ENCODE results near the gene SGMS1.

SGMS1 gene

DNA sequence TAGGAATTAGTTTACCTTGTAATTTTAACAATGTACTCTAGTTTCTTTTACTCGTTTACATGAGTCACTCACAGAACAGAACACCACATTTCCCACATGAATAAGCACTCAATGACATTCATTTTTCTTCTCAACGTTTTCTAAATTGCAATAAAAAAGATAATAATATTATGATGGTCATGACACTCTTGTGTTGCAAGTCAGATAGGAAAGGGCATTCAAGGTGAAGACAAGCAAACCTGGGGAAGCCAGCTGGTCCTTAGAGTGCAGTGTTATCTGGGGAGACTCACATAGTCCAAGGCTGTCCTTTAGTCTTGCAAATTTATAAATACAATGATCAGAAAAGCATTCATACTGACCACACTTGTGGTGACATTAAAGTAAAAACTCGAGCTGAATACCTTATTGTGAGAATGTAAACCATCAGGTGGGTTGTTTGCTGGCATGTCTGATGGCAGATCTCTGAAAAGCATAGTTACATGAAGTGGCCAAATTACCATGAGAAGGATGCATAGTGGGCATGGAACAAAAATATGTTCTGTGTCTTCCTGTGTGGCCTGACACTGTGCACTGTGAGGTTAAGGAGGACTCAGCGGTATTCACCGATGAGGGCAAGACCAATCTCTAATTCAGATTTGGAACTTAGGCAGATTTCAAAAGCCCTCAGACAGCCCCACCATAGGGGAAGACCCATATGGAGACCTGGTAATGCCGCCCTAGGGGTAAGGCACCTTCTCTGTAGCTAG, 213.5 kb downstream of the SGMS1 start:
- no peak overlapping the region for H4K8ac ChIP-seq (ENCODE audit: low read depth, low read length)

GRCh38 chr10:50407076-50407801, 216.5 kb downstream of the SGMS1 start:
- H2AFZ ChIP-seq (ENCODE audit: low read length) = no peak overlapping the region
- no peak overlapping the region for H2BK120ac ChIP-seq (ENCODE audit: low read depth, low read length)
- H3K27ac ChIP-seq (replicated peaks; ENCODE audit: low read length) = no peak overlapping the region
- H3K23ac ChIP-seq (ENCODE audit: low read depth, low read length, poor library complexity) = no peak overlapping the region
- H3K27me3 ChIP-seq (ENCODE audit: control insufficient read depth in 3 of 3, insufficient read depth in 3 of 3, low read depth in 1 of 3, low read length in 3 of 3) = no peaks in the 10 kb centered on the region
- no peak overlapping the region for H2BK15ac ChIP-seq (ENCODE audit: low read length)
- H3K36me3 ChIP-seq (replicated peaks in 1 of 2; ENCODE audit: control insufficient read depth in 2 of 2, insufficient read depth in 2 of 2, low read length in 2 of 2) = no peaks in the 10 kb centered on the region
- no peak overlapping the region for H2BK5ac ChIP-seq (ENCODE audit: low read length)
- no peak overlapping the region for H4K8ac ChIP-seq (ENCODE audit: low read depth, low read length)
- no CpG with 5 or more reads among the region's 7 CpGs for WGBS, 2 donors (ENCODE audit: extremely low coverage in 2 of 2, insufficient read length in 2 of 2, insufficient replicate concordance in 1 of 2)
- H3K9ac ChIP-seq (ENCODE audit: low read depth, low read length, poor library complexity) = no peak overlapping the region
- H3K79me1 ChIP-seq (ENCODE audit: low read depth, low read length) = no peaks in the 10 kb centered on the region
- H3K4ac ChIP-seq (ENCODE audit: low read length) = no peak overlapping the region
- no peak overlapping the region for H4K91ac ChIP-seq (ENCODE audit: low read depth, low read length, poor library complexity)
- no peak overlapping the region for H3K18ac ChIP-seq (ENCODE audit: low read length)
- H3K4me2 ChIP-seq (ENCODE audit: insufficient read depth, low read length, poor library complexity, severe bottlenecking) = no peak overlapping the region
- H2BK12ac ChIP-seq (ENCODE audit: low read length) = no peak overlapping the region
- peaks cover 0 to 4% of the 10 kb centered on the region in 2 donors for H3K9me3 ChIP-seq (replicated peaks in 1 of 2; ENCODE audit: control insufficient read depth in 2 of 2, insufficient read depth in 1 of 2, low read depth in 1 of 2, low read length in 2 of 2)
- H2AK5ac ChIP-seq (ENCODE audit: low read depth, low read length) = no peak overlapping the region
- no peak overlapping the region for H3K4me3 ChIP-seq (ENCODE audit: low read length in 2 of 2)
- DNase-seq (ENCODE audit: low spot score) = no peak
- H3K4me1 ChIP-seq (ENCODE audit: control insufficient read depth in 2 of 2, insufficient read depth in 1 of 2, low read depth in 1 of 2, low read length in 2 of 2) = no peaks in the 10 kb centered on the region
- no peak overlapping the region for H3K14ac ChIP-seq (ENCODE audit: low read length)

More for the DNA sequence above, 213.5 kb downstream of the SGMS1 start:
- no peak overlapping the region for H3K27ac ChIP-seq (replicated peaks; ENCODE audit: low read length)
- H3K4ac ChIP-seq (ENCODE audit: low read length) = no peak overlapping the region
- H3K14ac ChIP-seq (ENCODE audit: low read length) = no peak overlapping the region
- H3K36me3 ChIP-seq (replicated peaks in 1 of 2; ENCODE audit: control insufficient read depth in 2 of 2, insufficient read depth in 2 of 2, low read length in 2 of 2) = no peaks in the 10 kb centered on the region
- no peak overlapping the region for H4K91ac ChIP-seq (ENCODE audit: low read depth, low read length, poor library complexity)
- no peak overlapping the region for H3K18ac ChIP-seq (ENCODE audit: low read length)
- no peak for DNase-seq (ENCODE audit: low spot score)
- H2BK15ac ChIP-seq (ENCODE audit: low read length) = no peak overlapping the region
- H3K4me2 ChIP-seq (ENCODE audit: insufficient read depth, low read length, poor library complexity, severe bottlenecking) = no peak overlapping the region
- no peak overlapping the region for H2BK5ac ChIP-seq (ENCODE audit: low read length)
- no peaks in the 10 kb centered on the region for H3K27me3 ChIP-seq (ENCODE audit: control insufficient read depth in 3 of 3, insufficient read depth in 3 of 3, low read depth in 1 of 3, low read length in 3 of 3)
- no peak overlapping the region for H2BK120ac ChIP-seq (ENCODE audit: low read depth, low read length)
- H3K4me3 ChIP-seq (ENCODE audit: low read length in 2 of 2) = no peak overlapping the region
- H2AFZ ChIP-seq (ENCODE audit: low read length) = no peak overlapping the region
- no peak overlapping the region for H2BK12ac ChIP-seq (ENCODE audit: low read length)
- no peaks in the 10 kb centered on the region for H3K4me1 ChIP-seq (ENCODE audit: control insufficient read depth in 2 of 2, insufficient read depth in 1 of 2, low read depth in 1 of 2, low read length in 2 of 2)
- no peak overlapping the region for H3K9ac ChIP-seq (ENCODE audit: low read depth, low read length, poor library complexity)
- no peak overlapping the region for H3K23ac ChIP-seq (ENCODE audit: low read depth, low read length, poor library complexity)
- WGBS, 2 donors (ENCODE audit: extremely low coverage in 2 of 2, insufficient read length in 2 of 2, insufficient replicate concordance in 1 of 2) = no CpG with 5 or more reads among the region's 6 CpGs
- H3K9me3 ChIP-seq (replicated peaks in 1 of 2; ENCODE audit: control insufficient read depth in 2 of 2, insufficient read depth in 1 of 2, low read depth in 1 of 2, low read length in 2 of 2) = peaks cover 0 to 4% of the 10 kb centered on the region in 2 donors
- H3K79me1 ChIP-seq (ENCODE audit: low read depth, low read length) = no peaks in the 10 kb centered on the region
- H2AK5ac ChIP-seq (ENCODE audit: low read depth, low read length) = no peak overlapping the region

- no peak overlapping the region for H3K23ac ChIP-seq (ENCODE audit: low read depth, low read length, poor library complexity)
- no peak overlapping the region for H3K14ac ChIP-seq (ENCODE audit: low read length)
- DNase-seq (ENCODE audit: low spot score) = no peak
- no peak overlapping the region for H3K9ac ChIP-seq (ENCODE audit: low read depth, low read length, poor library complexity)
- no peak overlapping the region for H2AK5ac ChIP-seq (ENCODE audit: low read depth, low read length)
- no peak overlapping the region for H2BK12ac ChIP-seq (ENCODE audit: low read length)
- H2BK120ac ChIP-seq (ENCODE audit: low read depth, low read length) = no peak overlapping the region
- H2BK5ac ChIP-seq (ENCODE audit: low read length) = no peak overlapping the region
- H3K9me3 ChIP-seq (replicated peaks in 1 of 2; ENCODE audit: control insufficient read depth in 2 of 2, insufficient read depth in 1 of 2, low read depth in 1 of 2, low read length in 2 of 2) = peaks cover 0 to 4% of the 10 kb centered on the region in 2 donors
- H3K18ac ChIP-seq (ENCODE audit: low read length) = no peak overlapping the region
- no peak overlapping the region for H2AFZ ChIP-seq (ENCODE audit: low read length)
- H4K91ac ChIP-seq (ENCODE audit: low read depth, low read length, poor library complexity) = no peak overlapping the region
- no peaks in the 10 kb centered on the region for H3K79me1 ChIP-seq (ENCODE audit: low read depth, low read length)
- no peak overlapping the region for H3K4me3 ChIP-seq (ENCODE audit: low read length in 2 of 2)
- H3K27me3 ChIP-seq (ENCODE audit: control insufficient read depth in 3 of 3, insufficient read depth in 3 of 3, low read depth in 1 of 3, low read length in 3 of 3) = no peaks in the 10 kb centered on the region
- no peak overlapping the region for H2BK15ac ChIP-seq (ENCODE audit: low read length)
- no peak overlapping the region for H3K4ac ChIP-seq (ENCODE audit: low read length)
- no peaks in the 10 kb centered on the region for H3K4me1 ChIP-seq (ENCODE audit: control insufficient read depth in 2 of 2, insufficient read depth in 1 of 2, low read depth in 1 of 2, low read length in 2 of 2)
- no CpG with 5 or more reads among the region's 2 CpGs for WGBS, 2 donors (ENCODE audit: extremely low coverage in 2 of 2, insufficient read length in 2 of 2, insufficient replicate concordance in 1 of 2)
- no peak overlapping the region for H4K8ac ChIP-seq (ENCODE audit: low read depth, low read length)
- no peak overlapping the region for H3K27ac ChIP-seq (replicated peaks; ENCODE audit: low read length)
- H3K36me3 ChIP-seq (replicated peaks in 1 of 2; ENCODE audit: control insufficient read depth in 2 of 2, insufficient read depth in 2 of 2, low read length in 2 of 2) = no peaks in the 10 kb centered on the region
- no peak overlapping the region for H3K4me2 ChIP-seq (ENCODE audit: insufficient read depth, low read length, poor library complexity, severe bottlenecking)
These were observed 217.2 kb downstream of the SGMS1 start for GRCh38 chr10:50406457-50407070.

DNA sequence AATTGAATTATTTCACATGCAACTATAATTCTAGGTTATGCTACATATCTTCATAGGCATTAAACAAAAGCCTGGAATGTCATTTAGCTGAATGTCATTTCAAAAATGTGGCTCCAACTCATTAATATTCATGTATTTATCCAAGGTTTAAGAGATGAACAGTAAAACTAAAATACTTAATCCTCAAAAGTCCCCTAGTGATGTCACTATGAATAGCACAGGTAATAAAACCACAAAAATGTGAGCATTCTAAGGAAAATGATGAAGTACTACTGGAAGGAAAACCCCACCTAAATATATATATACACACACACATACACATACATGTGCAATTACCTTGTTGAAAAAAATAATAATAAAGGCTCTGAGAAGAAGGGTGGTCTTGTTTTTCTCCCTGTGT, 218.0 kb downstream of the SGMS1 start:
- Histone ChIP-seq H2BK5ac (ENCODE audit: low read length) (no peak overlapping the region), H3K18ac (ENCODE audit: low read length) (no peak overlapping the region), H2AFZ (ENCODE audit: low read length) (no peak overlapping the region), H3K23ac (ENCODE audit: low read depth, low read length, poor library complexity) (no peak overlapping the region), H3K4me1 (ENCODE audit: control insufficient read depth in 2 of 2, insufficient read depth in 1 of 2, low read depth in 1 of 2, low read length in 2 of 2) (no peaks in the 10 kb centered on the region), H3K9ac (ENCODE audit: low read depth, low read length, poor library complexity) (no peak overlapping the region), H3K36me3 (replicated peaks in 1 of 2; ENCODE audit: control insufficient read depth in 2 of 2, insufficient read depth in 2 of 2, low read length in 2 of 2) (no peaks in the 10 kb centered on the region), H3K27ac (replicated peaks; ENCODE audit: low read length) (no peak overlapping the region), H2BK15ac (ENCODE audit: low read length) (no peak overlapping the region), H4K8ac (ENCODE audit: low read depth, low read length) (no peak overlapping the region), H3K4ac (ENCODE audit: low read length) (no peak overlapping the region), H3K9me3 (replicated peaks in 1 of 2; ENCODE audit: control insufficient read depth in 2 of 2, insufficient read depth in 1 of 2, low read depth in 1 of 2, low read length in 2 of 2) (peaks cover 0 to 4% of the 10 kb centered on the region in 2 donors), H3K4me3 (ENCODE audit: low read length in 2 of 2) (no peak overlapping the region), H3K79me1 (ENCODE audit: low read depth, low read length) (peaks cover 1% of the 10 kb centered on the region), H2BK12ac (ENCODE audit: low read length) (no peak overlapping the region), H4K91ac (ENCODE audit: low read depth, low read length, poor library complexity) (no peak overlapping the region), H3K4me2 (ENCODE audit: insufficient read depth, low read length, poor library complexity, severe bottlenecking) (no peak overlapping the region), H2AK5ac (ENCODE audit: low read depth, low read length) (no peak overlapping the region), H3K27me3 (ENCODE audit: control insufficient read depth in 3 of 3, insufficient read depth in 3 of 3, low read depth in 1 of 3, low read length in 3 of 3) (no peaks in the 10 kb centered on the region), H2BK120ac (ENCODE audit: low read depth, low read length) (no peak overlapping the region), H3K14ac (ENCODE audit: low read length) (no peak overlapping the region)
- DNase-seq (ENCODE audit: low spot score) = no peak
